B cell (primary cell): Measurements from ENCODE around the gene PRSS36. TPM values are rescaled to one million over a fixed set of nuclear protein-coding genes. Genes with fewer than 3 reads are reported as not detected.
"Not testable (repeated sequence)": the region's sequence is repeated elsewhere in the genome, so short reads cannot be mapped to it uniquely, and the experiment has no call there.

Experiments used
- ATAC-seq: fragments of 200-7000 bp; cut with Tn5 transposase; one replicate; pipeline ENCODE4 v1.10.0; 2021; ENCODE audit warnings: low read depth, mild to moderate bottlenecking, moderate number of reproducible peaks, moderate library complexity
- CTCF ChIA-PET: fragments of 350-600 bp; sonication (Branson Sonifier 250); formaldehyde crosslinking; loops from one replicate; lab custom pipeline; 2021; ENCODE audit warnings: antibody characterized with exemption, inconsistent platforms; lab: Charles Lee
- POLR2A ChIA-PET: fragments of 350-600 bp; sonication (Branson Sonifier 250); formaldehyde crosslinking; loops from one replicate; lab custom pipeline; 2021; ENCODE audit warnings: antibody characterized with exemption; lab: Charles Lee
- DNase-seq: peaks from one replicate; pipeline ENCODE4 v3.0.0; 2013
- H2AFZ ChIP-seq: 2 replicates; pipeline ENCODE4 v1.6.1; 2012; ENCODE audit warnings: mild to moderate bottlenecking, low read depth, low read length; ENCODE audit not compliant: insufficient read depth, poor library complexity, severe bottlenecking
- H3K27ac ChIP-seq, 2 donors: 1 replicate in 1 of 2; 2 replicates in 1 of 2; pipeline ENCODE4 v1.5.1; 2012 to 2013; ENCODE audit warnings: low read length in 2 of 2, mild to moderate bottlenecking in 2 of 2, moderate library complexity in 1 of 2
- H3K27me3 ChIP-seq, 4 experiments: fragments of 200-600 bp in 1 of 4; sonication (generic) in 1 of 4; replicated peaks in 1 of 4; 1 replicate in 2 of 4; 2 replicates in 2 of 4; pipeline versions ENCODE4 v1.6.1 to v1.7.0; 2013 to 2016; ENCODE audit warnings: low read length in 3 of 4, mild to moderate bottlenecking in 2 of 4, mixed read lengths in 1 of 4, moderate library complexity in 1 of 4; ENCODE audit not compliant: insufficient read depth in 4 of 4, control insufficient read depth in 3 of 4; ENCODE audit errors: control extremely low read depth in 1 of 4
- H3K36me3 ChIP-seq, 2 experiments: replicated peaks in 1 of 2; 1 replicate in 1 of 2; 2 replicates in 1 of 2; pipeline versions ENCODE4 v1.6.1 to v1.7.1; 2013; ENCODE audit warnings: low read length in 1 of 2; ENCODE audit not compliant: insufficient read depth in 2 of 2, control insufficient read depth in 1 of 2; ENCODE audit errors: control extremely low read depth in 1 of 2, extremely low read depth in 1 of 2
- H3K4me1 ChIP-seq, 2 donors: fragments of 200-600 bp in 1 of 2; sonication (generic) in 1 of 2; 1 replicate in 1 of 2; 2 replicates in 1 of 2; pipeline versions ENCODE4 v1.5.1 to v1.6.1; 2013 to 2017; ENCODE audit warnings: low read length in 2 of 2; ENCODE audit not compliant: control insufficient read depth in 2 of 2, insufficient read depth in 2 of 2
- H3K4me2 ChIP-seq: replicated peaks from 2 replicates; pipeline ENCODE3; 2012; ENCODE audit warnings: mild to moderate bottlenecking, low read depth, low read length; ENCODE audit not compliant: poor library complexity, severe bottlenecking
- H3K4me3 ChIP-seq, 5 experiments: fragments of 200-600 bp in 1 of 5; sonication (generic) in 1 of 5; 1 replicate in 3 of 5; 2 replicates in 2 of 5; pipeline versions ENCODE4 v1.5.1 to v1.7.0; 2011 to 2016; ENCODE audit warnings: low read length in 4 of 5, mild to moderate bottlenecking in 4 of 5, low read depth in 2 of 5, control low read depth in 1 of 5, moderate library complexity in 1 of 5; ENCODE audit not compliant: insufficient read depth in 1 of 5; ENCODE audit errors: control extremely low read depth in 1 of 5, extremely low read depth in 1 of 5
- H3K79me2 ChIP-seq: fragments of 200-600 bp; sonication (generic); one replicate; pipeline ENCODE4 v1.6.0; 2016; ENCODE audit warnings: low read length; ENCODE audit not compliant: control insufficient read depth, insufficient read depth
- H3K9ac ChIP-seq: fragments of 200-600 bp; sonication (generic); 2 replicates; pipeline ENCODE4 v1.6.1; 2017; ENCODE audit warnings: mild to moderate bottlenecking, low read length, moderate library complexity
- H3K9me3 ChIP-seq, 3 donors: one replicate each; pipeline versions ENCODE4 v1.6.1 to v1.7.1; 2013; ENCODE audit warnings: low read length in 2 of 3; ENCODE audit not compliant: control insufficient read depth in 2 of 3, insufficient read depth in 1 of 3; ENCODE audit errors: control extremely low read depth in 1 of 3
- H4K20me1 ChIP-seq: 2 replicates; pipeline ENCODE4 v1.6.0; 2012; ENCODE audit warnings: mild to moderate bottlenecking, low read length; ENCODE audit not compliant: insufficient read depth, control insufficient read depth, poor library complexity, severe bottlenecking
- H3K27ac Mint-ChIP-seq: one replicate; pipeline ENCODE4 v1.8.0; 2021; ENCODE audit warnings: mixed read lengths
- H3K27me3 Mint-ChIP-seq: one replicate; pipeline ENCODE4 v1.8.0; 2021; ENCODE audit warnings: mixed read lengths
- H3K4me1 Mint-ChIP-seq: one replicate; pipeline ENCODE4 v1.8.0; 2021; ENCODE audit warnings: mixed read lengths
- H3K4me3 Mint-ChIP-seq: one replicate; pipeline ENCODE4 v1.8.0; 2021; ENCODE audit warnings: mixed read lengths
- H3K9me3 Mint-ChIP-seq: one replicate; pipeline ENCODE4 v1.8.0; 2022; ENCODE audit warnings: mixed read lengths; ENCODE audit not compliant: insufficient read depth
- EZH2 ChIP-seq: IDR thresholded peaks from 2 replicates; pipeline ENCODE4 v1.6.1; 2012; ENCODE audit warnings: borderline replicate concordance, low read depth, mild to moderate bottlenecking, moderate library complexity, low read length; ENCODE audit not compliant: insufficient read depth, poor library complexity, severe bottlenecking
- WGBS: methylation state at CpG from one replicate; pipeline ENCODE4 v1.1.5; 2013; ENCODE audit warnings: missing lambda C conversion rate; ENCODE audit not compliant: insufficient coverage; 5-methylcytosine and 5-hydroxymethylcytosine counted together
- intact Hi-C: fragments of 100-400 bp; cut with micrococcal nuclease; formaldehyde crosslinking; loops from one replicate; pipeline ENCODE4 v1.10.0; 2022
- polyA plus RNA-seq: library from polyadenylated mRNA; depleted of rRNA; stranded (reverse); fragments of >200 nt; gene quantifications from 2 replicates; pipeline ENCODE4 v1.2.3, GENCODE V29; 2012
- total RNA-seq, 2 donors: library from RNA; stranded (reverse); fragments of 120-200 nt in 1 of 2; gene quantifications; 1 replicate in 1 of 2; 2 replicates in 1 of 2; pipeline versions ENCODE4 v1.2.3 to v1.2.4, GENCODE V29; 2013 to 2022
- TF ChIP-seq, protein P1 (sequence below): fragments of 200-600 bp; IDR thresholded peaks from one replicate; pipeline ENCODE4 v1.8.0; 2022; ENCODE audit warnings: antibody characterized with exemption, mild to moderate bottlenecking

The PRSS36 gene
- total and polyA plus RNA-seq, 2 donors (not counting 1 experiment from before 2014, with no cell fraction given): 1.0 to 1.6 TPM

DNA sequence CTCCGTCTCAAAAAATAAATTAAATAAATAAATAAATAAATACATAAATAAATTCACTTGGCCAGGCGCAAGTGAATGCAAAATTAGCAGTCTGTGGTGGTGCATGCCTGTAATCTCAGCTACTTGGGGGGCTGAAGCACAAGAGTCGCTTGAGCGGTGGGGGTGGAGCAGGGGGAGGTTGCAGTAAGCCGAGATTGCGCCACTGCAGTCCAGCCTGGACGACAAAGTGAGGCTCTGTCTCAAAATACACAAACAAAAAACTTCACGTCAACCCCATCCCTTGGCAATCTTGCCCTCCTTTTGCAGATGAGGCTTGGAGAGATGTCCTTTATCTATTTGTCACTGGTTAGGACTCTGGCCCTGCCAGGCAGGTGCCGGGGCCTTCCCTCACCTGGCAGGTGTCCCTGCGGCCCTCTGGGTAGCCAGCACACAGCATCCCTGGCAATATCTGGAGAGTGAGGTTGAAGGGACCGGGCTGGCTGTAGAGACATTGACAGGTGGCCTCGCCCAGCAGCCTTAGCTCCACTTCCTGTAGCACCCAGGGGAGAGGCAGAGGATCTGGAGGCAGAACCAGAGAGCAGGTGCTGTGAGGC, 4.4 kb downstream of the PRSS36 start:
- intact Hi-C loops: no loop called here
- H2AFZ ChIP-seq: no peak overlapping the region
- POLR2A ChIA-PET: interaction anchor here (0.7 kb wide), 1 partner anchor 15 kb away, joined by 3 read pairs; no protein-coding TSS in a partner anchor
- no peak overlapping the region for H3K9ac ChIP-seq
- H3K4me2 ChIP-seq: no peak overlapping the region
- H3K27ac ChIP-seq: no peak overlapping the region
- TF ChIP-seq EZH2: no peak
- TF ChIP-seq, protein P1, sequence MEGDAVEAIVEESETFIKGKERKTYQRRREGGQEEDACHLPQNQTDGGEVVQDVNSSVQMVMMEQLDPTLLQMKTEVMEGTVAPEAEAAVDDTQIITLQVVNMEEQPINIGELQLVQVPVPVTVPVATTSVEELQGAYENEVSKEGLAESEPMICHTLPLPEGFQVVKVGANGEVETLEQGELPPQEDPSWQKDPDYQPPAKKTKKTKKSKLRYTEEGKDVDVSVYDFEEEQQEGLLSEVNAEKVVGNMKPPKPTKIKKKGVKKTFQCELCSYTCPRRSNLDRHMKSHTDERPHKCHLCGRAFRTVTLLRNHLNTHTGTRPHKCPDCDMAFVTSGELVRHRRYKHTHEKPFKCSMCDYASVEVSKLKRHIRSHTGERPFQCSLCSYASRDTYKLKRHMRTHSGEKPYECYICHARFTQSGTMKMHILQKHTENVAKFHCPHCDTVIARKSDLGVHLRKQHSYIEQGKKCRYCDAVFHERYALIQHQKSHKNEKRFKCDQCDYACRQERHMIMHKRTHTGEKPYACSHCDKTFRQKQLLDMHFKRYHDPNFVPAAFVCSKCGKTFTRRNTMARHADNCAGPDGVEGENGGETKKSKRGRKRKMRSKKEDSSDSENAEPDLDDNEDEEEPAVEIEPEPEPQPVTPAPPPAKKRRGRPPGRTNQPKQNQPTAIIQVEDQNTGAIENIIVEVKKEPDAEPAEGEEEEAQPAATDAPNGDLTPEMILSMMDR: no peak
- H3K4me3 Mint-ChIP-seq: no peak overlapping the region
- no peaks in the 10 kb centered on the region for H3K9me3 ChIP-seq
- peaks cover 13% of the 10 kb centered on the region for H3K27me3 Mint-ChIP-seq
- H3K79me2 ChIP-seq: no peaks in the 10 kb centered on the region
- no peaks in the 10 kb centered on the region for H3K9me3 Mint-ChIP-seq
- H4K20me1 ChIP-seq: no peaks in the 10 kb centered on the region
- peaks cover 9% of the 10 kb centered on the region for H3K4me1 Mint-ChIP-seq
- 89% methylated on average over 6 of the region's 12 CpGs for WGBS
- ATAC-seq (no peak), DNase-seq (no peak)
- peaks cover 6 to 13% of the 10 kb centered on the region in 2 donors for H3K4me1 ChIP-seq
- peaks cover 0 to 3% (median 0%) of the 10 kb centered on the region in 4 experiments for H3K27me3 ChIP-seq
- no peaks in the 10 kb centered on the region for H3K36me3 ChIP-seq
- no peak overlapping the region for H3K27ac Mint-ChIP-seq
- CTCF ChIA-PET: interaction anchor here (0.7 to 5.9 kb wide), 3 partner anchors 14 to 188 kb away, joined by 3 to 34 read pairs (median 5); no protein-coding TSS in a partner anchor
- no peak overlapping the region for H3K4me3 ChIP-seq

DNA sequence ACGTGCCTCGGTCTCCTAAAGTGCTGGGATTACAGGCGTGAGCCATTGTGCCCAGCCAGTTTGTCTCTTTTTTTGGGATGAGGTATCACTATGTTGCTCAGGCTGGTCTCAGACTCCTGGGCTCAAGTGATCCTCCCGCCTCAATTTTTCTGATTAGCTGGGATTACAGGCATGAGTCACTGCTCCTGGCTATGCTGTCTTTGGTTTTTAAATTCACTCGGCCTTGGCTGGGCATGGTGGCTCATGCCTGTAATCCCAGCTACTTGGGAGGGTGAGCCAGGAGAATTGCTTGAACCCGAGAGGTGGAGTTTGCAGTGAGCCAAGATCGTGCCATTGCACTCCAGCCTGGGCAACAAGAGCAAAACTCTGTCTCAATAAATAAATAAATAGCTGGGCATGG, 5.4 kb downstream of the PRSS36 start:
- H3K4me3 ChIP-seq, H3K9me3 ChIP-seq, H3K27ac ChIP-seq, DNase-seq, H3K27me3 ChIP-seq, H3K9me3 Mint-ChIP-seq, H4K20me1 ChIP-seq, H3K27ac Mint-ChIP-seq, ATAC-seq, H3K36me3 ChIP-seq, intact Hi-C loops, POLR2A ChIA-PET, H3K4me2 ChIP-seq, H3K4me1 Mint-ChIP-seq, H3K9ac ChIP-seq, H2AFZ ChIP-seq, H3K79me2 ChIP-seq: not testable (repeated sequence)
- Mint-ChIP-seq H3K4me3 (peak overlapping the region; percentile 77), H3K27me3 (peaks cover 13% of the 10 kb centered on the region)
- H3K4me1 ChIP-seq: peaks cover 6 to 13% of the 10 kb centered on the region in 2 donors
- CTCF ChIA-PET: interaction anchor here (0.9 to 5.9 kb wide), 4 partner anchors 15 to 189 kb away, joined by 3 to 56 read pairs (median 25); partner anchors contain the start of gene HSD3B7
- WGBS: 98% methylated on average over 6 of the region's 7 CpGs
